Iris pigment epithelial cell (primary cell): ENCODE measurements around the gene CERS3.

Experiments used
- DNase-seq: peaks from one replicate; pipeline ENCODE4 v3.0.0-alpha.2; 2011; ENCODE audit warnings: low read depth

Gene CERS3

DNA sequence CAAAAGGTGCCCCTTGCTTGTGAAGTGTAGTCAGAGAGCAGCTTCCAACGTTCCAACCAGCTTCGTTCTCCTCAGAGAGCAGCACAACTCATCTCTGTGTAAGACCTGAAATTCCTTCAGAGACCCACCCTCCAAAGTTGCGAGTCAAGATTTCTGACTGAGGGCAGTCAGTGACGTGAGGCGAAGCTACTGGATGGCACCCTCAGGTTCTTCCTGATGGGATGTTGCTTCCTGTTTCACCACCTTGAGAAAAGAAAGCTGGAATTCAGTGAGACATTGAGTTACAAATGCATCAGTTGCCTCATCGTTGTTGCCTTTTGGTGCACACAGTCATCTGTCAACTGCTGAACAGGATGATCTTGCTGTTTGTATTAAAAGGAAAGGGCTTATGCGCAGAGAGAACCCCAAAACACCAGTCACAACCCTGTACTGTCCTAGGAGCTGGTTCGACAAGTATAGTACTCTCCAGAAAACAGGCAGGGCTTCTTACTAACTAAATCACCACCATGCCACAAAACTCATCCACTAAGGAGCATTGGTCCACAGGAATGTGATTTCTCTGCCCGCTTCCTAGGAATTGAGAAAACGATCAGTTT lies at the start of gene CERS3:
Gene CERS3, minus strand, starts transcription at position 118 of the 596 bp plus-strand sequence. CDS start 27,101 bp downstream, outside the sequence.
- no peak for DNase-seq

DNA sequence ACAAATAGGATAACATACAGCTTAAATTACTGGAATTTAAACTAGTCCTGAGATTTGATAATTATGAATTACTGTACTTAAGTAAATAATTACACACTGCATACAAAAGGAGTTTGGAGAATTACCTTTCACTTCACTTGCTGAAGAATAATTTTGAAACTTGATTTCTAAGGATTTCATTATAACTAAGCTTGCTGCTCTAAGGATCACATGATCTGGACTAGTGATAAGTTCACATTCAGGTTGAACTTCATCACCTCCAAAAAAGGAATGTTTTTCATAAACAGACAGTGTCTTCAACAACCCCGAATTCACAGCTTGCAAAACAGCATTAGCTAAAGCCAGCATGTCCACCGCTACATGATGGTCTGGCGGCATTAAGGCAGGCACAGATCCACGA lies 44.8 kb upstream of the CERS3 start:
- no peak for DNase-seq

DNA sequence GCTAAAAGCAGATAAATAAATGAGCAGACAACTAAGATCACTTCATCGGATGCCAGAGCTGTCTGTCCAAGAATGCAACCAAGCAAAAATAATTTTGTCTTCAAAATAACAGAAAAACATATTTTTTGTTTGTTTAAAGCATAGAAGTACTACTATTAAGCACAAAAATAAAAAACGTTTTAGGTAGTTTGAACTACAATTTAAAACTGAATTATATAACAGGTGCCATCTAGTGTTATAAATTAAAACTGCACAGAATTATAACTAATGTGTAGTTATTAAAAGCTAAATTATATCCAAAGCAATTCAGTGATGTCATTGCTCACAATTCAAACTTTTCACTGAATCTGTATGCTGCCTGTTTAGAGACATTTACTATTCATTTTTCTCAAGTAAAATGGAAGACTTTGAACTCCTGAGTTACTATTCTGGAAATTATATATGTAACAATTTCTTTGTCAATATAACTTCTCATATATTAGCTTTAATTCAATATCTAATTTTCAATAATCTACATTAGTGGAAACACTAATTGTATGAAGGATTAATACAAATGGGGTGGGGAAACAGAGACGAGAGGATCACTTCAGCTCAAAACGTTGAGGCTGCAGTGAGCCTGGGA lies 43.7 kb upstream of the CERS3 start:
- DNase-seq = peak; percentile 17

DNA sequence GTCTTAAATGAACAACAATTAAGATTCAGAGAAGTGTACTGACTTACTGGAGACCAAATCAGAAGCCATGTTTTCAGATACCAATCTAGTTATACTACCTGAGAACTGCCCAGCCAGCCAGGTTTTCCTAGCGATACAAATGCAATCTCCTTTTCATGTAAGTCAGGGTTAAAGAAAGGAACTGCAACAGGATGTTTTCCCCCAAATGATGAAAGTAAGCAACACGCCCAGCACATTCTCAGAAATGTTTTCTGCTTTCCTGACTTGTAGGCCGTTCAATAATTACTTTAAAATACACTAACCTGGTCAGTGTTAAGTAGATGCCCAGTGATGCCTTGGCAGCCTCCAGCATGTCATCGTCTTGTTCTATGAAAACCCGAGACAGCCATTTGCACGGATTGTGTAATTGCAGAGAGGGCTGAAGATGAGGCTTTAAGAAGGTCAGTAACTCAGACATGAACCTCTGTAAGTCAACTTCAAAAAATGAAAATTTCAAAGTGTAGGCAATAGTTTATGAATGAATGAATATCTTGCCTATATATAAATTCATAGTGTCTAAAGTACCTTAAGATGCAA lies 42.9 kb upstream of the CERS3 start:
- DNase-seq = no peak

DNA sequence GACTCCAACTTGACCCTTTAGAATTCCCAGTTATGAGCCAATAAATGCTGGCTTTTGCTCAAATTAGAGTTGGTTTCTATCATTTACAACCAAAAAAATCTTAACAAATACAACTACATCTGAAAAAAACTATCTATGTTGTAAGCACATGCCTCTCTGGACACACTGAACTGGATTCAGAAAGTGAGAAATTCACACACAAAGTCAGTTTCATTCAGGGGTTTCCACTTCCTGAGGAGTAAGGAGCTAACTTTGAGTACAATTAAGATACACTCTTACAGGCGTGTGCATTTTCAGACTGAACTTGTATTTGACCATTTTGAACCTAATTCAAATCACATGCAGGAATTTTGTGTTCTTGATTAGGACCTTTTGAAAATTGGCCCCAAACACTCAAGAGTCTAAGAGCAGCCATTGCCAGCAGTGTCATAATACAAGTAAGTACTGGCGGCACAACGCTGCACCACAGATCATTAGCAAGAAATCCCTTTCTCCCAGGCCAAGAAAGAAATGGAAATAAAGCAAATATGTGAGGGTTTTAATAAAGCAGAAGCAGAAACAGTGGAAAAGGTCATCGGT lies 42.1 kb upstream of the CERS3 start:
- DNase-seq = no peak

DNA sequence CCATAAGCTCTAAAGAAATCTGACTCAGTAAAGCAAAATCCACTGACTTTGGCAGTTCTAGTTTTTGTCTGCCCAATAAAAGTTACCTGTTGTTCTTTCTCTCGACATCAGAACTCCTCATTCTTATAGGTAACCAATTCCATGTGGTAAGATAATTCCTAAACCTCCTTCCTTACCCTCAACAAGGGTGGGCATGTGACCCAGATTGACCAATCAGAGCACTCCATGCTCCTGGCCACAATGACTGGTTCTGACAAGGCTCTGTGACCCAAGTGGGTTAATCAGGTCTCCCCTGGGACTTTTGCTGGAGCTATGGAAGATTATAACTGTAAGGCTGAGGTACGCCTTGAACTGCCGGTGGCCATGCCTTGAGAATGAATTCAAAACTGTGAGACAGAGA lies 41.5 kb upstream of the CERS3 start:
- DNase-seq = no peak

DNA sequence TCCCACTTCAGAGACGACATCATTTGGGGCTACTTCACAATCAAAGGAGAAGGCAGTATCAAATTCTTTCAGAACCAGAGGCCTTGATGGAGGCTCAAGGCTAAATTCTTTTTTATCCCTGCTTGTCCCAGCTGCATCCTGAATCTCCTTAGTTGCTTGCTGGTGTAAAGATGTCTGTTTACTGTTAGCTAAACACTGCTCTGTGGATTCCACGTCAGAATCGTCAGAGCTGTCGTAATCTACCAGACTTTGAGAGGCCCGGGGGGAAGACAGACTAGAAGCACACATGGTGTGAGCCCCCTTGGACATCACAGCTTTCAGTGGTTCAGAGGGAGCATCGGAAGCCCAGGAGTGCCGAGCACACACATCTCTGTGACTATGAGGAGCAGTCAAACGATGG lies 40.6 kb upstream of the CERS3 start:
- no peak for DNase-seq

DNA sequence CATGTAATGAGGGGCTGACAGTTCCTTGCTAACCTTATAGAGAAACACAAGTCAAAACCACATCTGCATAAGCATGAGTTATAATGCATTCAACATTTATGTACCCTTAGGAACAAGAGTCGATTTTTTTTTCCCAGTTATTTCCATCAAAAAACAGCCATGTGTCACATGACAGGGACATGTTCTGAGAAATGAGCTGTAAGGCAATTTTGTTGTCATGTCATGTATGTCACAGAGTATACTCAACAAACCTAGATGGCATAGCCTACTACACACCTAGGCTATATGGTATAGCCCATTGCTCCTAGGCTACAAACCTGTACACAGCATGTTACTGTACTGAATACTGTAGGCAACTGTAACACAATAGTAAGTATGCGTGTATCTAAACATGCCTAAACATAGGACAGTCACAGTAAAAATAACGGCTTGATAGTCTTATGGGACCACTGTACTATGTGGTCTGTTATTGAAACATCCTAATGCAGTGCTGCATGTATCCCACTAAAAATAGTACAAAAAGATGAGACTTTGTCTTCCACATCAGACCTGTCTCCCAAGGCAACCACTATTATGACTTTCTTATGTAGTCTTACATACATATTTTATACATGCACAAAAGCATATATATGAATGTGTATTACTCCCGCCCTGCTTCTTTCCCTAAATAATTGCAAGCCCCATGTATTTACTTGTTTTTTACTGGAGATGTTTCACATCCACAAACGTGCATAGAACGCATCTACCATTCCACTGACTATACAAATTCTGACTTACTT lies 38.3 kb upstream of the CERS3 start:
- no peak for DNase-seq

- DNase-seq = no peak
Measured at GRCh38 chr15:100565591-100565990, 36.8 kb upstream of the CERS3 start.

GRCh38 chr15:100560323-100560722 lies 31.6 kb upstream of the CERS3 start:
- no peak for DNase-seq

GRCh38 chr15:100559330-100559729 lies 30.6 kb upstream of the CERS3 start:
- DNase-seq = peak; percentile 87

DNA sequence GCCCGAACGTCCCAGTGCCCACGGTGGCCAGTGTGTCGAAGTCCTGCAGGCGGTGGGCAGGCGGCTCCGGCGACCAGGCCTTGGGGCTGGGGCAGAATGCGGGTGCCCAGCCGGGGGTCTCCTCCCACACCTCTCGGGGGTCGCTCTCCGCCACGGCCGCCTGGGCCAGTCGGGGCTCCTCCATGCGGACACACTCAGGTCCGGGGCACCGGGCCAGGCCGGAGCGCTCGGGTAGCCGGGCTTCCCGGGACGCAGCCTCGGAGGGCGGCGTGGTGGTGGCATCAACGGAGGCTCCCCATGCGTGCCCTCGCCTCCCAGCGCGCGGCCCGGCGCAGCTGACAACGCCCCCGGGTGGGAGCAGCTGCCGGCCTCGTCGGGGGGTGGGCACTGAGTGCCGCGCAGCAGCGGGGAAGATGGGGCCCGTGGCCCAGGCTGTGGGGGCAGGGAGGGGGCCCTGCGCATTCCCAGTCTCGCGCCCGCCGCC lies 30.1 kb upstream of the CERS3 start:
- no peak for DNase-seq

- no peak for DNase-seq
Measured at GRCh38 chr15:100553468-100553867, 24.7 kb upstream of the CERS3 start.

- DNase-seq = no peak
Measured at GRCh38 chr15:100547961-100548360, 19.2 kb upstream of the CERS3 start.

- DNase-seq = no peak
Measured at GRCh38 chr15:100544946-100545345, 16.2 kb upstream of the CERS3 start.

DNA sequence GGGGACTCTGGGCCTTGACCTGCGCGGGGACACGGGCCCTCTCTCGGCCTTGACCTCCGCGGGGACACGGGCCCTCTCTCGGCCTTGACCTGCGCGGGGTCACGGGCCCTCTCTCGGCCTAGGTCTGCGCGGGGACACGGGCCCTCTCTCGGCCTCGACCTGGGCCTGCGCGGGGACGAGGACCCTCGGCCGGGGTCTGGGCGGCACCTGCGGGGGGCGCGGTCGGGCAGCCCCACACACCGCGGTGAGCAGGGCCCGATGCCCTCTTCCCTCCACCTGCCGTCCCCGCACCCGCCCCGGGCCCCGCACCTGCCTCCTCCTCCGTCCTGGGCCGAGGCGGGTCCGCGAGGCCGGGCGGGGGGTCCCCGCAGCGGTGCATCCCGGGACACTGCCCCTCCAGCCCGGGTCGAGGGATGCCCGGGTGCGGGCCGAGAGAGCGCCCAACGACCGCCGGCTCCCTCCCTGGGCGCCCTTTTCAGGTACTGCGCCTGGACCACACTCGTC lies 15.6 kb upstream of the CERS3 start:
- DNase-seq = no peak

DNA sequence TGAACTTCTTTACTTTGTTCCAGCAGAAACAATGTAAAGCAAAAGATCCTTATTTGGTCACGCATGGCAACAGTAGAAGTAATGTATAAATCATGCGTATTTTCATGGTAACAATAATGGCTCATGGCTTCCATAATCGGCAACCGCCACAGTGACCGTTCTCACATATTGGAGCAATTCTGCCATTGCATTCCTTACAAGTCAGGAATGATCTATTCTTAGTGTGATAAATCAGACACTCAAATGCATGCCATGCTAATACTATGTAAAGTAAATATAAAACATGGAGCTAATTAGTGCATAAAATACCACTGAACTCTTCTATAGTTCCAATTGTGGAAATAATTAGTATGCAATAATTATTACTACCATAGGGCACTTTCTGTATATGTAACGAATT lies 13.5 kb upstream of the CERS3 start:
- DNase-seq = no peak

- no peak for DNase-seq
Measured at GRCh38 chr15:100537331-100537730, 8.6 kb upstream of the CERS3 start.

- no peak for DNase-seq
Measured at GRCh38 chr15:100536733-100537132, 8.0 kb upstream of the CERS3 start.

GRCh38 chr15:100533886-100534285 lies 5.1 kb upstream of the CERS3 start:
- DNase-seq = no peak

- no peak for DNase-seq
Measured at GRCh38 chr15:100531823-100532327, 3.1 kb upstream of the CERS3 start.

DNA sequence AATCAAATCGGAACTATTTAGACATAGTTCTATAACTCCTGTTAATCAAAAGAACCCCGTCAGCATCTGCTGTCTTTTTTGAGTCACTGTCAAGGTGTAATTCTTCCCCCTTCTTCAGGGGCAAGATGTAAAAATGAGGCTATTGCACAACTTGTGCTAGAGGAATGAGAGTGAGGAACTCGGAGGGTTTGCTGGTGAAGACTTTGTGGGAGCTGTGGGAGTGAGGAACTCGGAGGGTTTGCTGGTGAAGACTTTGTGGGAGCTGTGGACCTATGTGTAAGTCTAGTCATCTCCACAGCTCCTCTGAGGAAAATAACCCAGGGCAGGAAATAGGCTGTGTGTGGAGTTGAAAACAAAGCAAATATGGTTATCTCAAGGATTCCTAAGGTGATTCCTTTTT lies 2.5 kb upstream of the CERS3 start:
- no peak for DNase-seq
